ENCODE measurements around the gene TENM4.

DNA sequence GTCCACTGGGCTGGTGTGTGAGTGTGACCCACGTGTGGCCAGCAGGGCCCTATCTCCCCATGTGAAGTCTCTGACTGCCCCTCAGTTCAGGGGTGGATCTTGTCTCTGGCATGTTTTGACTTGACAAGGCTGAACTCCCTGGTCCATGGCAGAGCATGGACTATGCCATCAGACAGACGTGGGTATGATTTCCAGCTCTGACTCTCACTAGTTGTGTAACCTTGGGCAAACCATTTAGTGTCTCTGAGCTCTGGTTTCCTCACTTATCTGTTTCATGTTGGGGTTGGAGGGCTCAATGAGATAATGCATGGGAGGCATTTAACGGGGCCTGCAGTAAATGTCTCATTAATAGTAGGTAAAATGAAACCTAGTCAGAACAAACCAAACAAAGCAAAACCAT lies 611.7 kb downstream of the TENM4 start:
- TF ChIP-seq, protein P1, sequence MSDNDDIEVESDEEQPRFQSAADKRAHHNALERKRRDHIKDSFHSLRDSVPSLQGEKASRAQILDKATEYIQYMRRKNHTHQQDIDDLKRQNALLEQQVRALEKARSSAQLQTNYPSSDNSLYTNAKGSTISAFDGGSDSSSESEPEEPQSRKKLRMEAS (IDR thresholded peaks at IDR 0.05), result no peak
- TF ChIP-seq POLR2A (IDR thresholded peaks at IDR 0.05; ENCODE audit: low read length), result no peak
- TF ChIP-seq RCOR1 (IDR thresholded peaks at IDR 0.05; ENCODE audit: low read depth, low read length), result no peak
- no peak for TF ChIP-seq KDM1A (IDR thresholded peaks at IDR 0.05; ENCODE audit: low read depth)
- TF ChIP-seq, protein P2, sequence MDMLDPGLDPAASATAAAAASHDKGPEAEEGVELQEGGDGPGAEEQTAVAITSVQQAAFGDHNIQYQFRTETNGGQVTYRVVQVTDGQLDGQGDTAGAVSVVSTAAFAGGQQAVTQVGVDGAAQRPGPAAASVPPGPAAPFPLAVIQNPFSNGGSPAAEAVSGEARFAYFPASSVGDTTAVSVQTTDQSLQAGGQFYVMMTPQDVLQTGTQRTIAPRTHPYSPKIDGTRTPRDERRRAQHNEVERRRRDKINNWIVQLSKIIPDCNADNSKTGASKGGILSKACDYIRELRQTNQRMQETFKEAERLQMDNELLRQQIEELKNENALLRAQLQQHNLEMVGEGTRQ (IDR thresholded peaks at IDR 0.05), result no peak
- TF ChIP-seq RFX5 (IDR thresholded peaks at IDR 0.05), result no peak
- TF ChIP-seq, protein P3, sequence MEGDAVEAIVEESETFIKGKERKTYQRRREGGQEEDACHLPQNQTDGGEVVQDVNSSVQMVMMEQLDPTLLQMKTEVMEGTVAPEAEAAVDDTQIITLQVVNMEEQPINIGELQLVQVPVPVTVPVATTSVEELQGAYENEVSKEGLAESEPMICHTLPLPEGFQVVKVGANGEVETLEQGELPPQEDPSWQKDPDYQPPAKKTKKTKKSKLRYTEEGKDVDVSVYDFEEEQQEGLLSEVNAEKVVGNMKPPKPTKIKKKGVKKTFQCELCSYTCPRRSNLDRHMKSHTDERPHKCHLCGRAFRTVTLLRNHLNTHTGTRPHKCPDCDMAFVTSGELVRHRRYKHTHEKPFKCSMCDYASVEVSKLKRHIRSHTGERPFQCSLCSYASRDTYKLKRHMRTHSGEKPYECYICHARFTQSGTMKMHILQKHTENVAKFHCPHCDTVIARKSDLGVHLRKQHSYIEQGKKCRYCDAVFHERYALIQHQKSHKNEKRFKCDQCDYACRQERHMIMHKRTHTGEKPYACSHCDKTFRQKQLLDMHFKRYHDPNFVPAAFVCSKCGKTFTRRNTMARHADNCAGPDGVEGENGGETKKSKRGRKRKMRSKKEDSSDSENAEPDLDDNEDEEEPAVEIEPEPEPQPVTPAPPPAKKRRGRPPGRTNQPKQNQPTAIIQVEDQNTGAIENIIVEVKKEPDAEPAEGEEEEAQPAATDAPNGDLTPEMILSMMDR (IDR thresholded peaks at IDR 0.05), result no peak
- TF ChIP-seq EP300 (IDR thresholded peaks at IDR 0.05), result no peak
- TF ChIP-seq NPAS2 (CRISPR knock-in tag; IDR thresholded peaks at IDR 0.05; ENCODE audit: borderline replicate concordance), result no peak
- TF ChIP-seq MYC (IDR thresholded peaks at IDR 0.05; ENCODE audit: borderline replicate concordance, low read length), result no peak
- no peak for TF ChIP-seq JUN (IDR thresholded peaks at IDR 0.05)
- TF ChIP-seq, protein P4, sequence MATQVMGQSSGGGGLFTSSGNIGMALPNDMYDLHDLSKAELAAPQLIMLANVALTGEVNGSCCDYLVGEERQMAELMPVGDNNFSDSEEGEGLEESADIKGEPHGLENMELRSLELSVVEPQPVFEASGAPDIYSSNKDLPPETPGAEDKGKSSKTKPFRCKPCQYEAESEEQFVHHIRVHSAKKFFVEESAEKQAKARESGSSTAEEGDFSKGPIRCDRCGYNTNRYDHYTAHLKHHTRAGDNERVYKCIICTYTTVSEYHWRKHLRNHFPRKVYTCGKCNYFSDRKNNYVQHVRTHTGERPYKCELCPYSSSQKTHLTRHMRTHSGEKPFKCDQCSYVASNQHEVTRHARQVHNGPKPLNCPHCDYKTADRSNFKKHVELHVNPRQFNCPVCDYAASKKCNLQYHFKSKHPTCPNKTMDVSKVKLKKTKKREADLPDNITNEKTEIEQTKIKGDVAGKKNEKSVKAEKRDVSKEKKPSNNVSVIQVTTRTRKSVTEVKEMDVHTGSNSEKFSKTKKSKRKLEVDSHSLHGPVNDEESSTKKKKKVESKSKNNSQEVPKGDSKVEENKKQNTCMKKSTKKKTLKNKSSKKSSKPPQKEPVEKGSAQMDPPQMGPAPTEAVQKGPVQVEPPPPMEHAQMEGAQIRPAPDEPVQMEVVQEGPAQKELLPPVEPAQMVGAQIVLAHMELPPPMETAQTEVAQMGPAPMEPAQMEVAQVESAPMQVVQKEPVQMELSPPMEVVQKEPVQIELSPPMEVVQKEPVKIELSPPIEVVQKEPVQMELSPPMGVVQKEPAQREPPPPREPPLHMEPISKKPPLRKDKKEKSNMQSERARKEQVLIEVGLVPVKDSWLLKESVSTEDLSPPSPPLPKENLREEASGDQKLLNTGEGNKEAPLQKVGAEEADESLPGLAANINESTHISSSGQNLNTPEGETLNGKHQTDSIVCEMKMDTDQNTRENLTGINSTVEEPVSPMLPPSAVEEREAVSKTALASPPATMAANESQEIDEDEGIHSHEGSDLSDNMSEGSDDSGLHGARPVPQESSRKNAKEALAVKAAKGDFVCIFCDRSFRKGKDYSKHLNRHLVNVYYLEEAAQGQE (IDR thresholded peaks at IDR 0.05), result no peak
